ENCODE data around the gene FOXP1. TPM values are rescaled to one million over a fixed set of nuclear protein-coding genes. Genes with fewer than 3 reads are reported as not detected.

The FOXP1 gene
- total RNA-seq, 1 experiment from 2014 or later = 75.3 TPM

GRCh38 chr3:71432044-71432975, 151.2 kb downstream of the FOXP1 start:
- H4K20me1 ChIP-seq (ENCODE audit: control insufficient read depth, insufficient read depth, insufficient read length) = no peaks in the 10 kb centered on the region
- no peak overlapping the region for H2BK20ac ChIP-seq (ENCODE audit: low read depth, low read length, poor library complexity, severe bottlenecking)
- no peak overlapping the region for H3K18ac ChIP-seq (ENCODE audit: insufficient read length, low read depth, low read length)
- no peaks in the 10 kb centered on the region for H3K79me2 ChIP-seq (ENCODE audit: insufficient read depth, low read length)
- no peak overlapping the region for H2BK12ac ChIP-seq (ENCODE audit: insufficient read length, low read depth, low read length)
- WGBS (ENCODE audit: extremely low coverage, insufficient read length, low lambda C conversion rate) = no CpG with 5 or more reads among the region's 17 CpGs
- no peak overlapping the region for H3K9ac ChIP-seq (ENCODE audit: extremely low read depth, insufficient read length, low read length)
- H3K56ac ChIP-seq (ENCODE audit: insufficient read length, low read depth, low read length) = no peak overlapping the region
- no peak overlapping the region for H2AK5ac ChIP-seq (ENCODE audit: insufficient read length, low read length)
- Mint-ChIP-seq H3K27ac (peak overlapping the region in 2 of 3 experiments; percentile 37 to 72; a peak in 2 of 7 replicates), H3K4me3 (no peak overlapping the region), H3K36me3 (ENCODE audit: insufficient read depth in 1 of 3, low read depth in 3 of 3) (peaks cover 11 to 16% (median 11%) of the 10 kb centered on the region in 3 experiments), H3K27me3 (ENCODE audit: low read depth) (peaks cover 2% of the 10 kb centered on the region; the same call in 1 of the 2 replicates), H3K9me3 (peaks cover 12 to 14% of the 10 kb centered on the region in 2 experiments), H3K4me1 (peaks cover 30 to 41% of the 10 kb centered on the region in 2 experiments)
- no peak overlapping the region for H3K27ac ChIP-seq (ENCODE audit: insufficient read length, low read depth, low read length)
- no peak overlapping the region for H3K4ac ChIP-seq (ENCODE audit: low read depth, low read length)
- no peaks in the 10 kb centered on the region for H3K79me1 ChIP-seq (ENCODE audit: insufficient read depth, low read depth, low read length, poor library complexity, severe bottlenecking)
- H3K9me3 ChIP-seq (ENCODE audit: control insufficient read depth, low read depth, low read length) = no peaks in the 10 kb centered on the region
- H2BK120ac ChIP-seq (ENCODE audit: low read depth, low read length, poor library complexity, severe bottlenecking) = no peak overlapping the region
- no peaks in the 10 kb centered on the region for H3K27me3 ChIP-seq (ENCODE audit: insufficient read depth, low read length)
- H4K91ac ChIP-seq (ENCODE audit: insufficient read length, low read depth, low read length) = no peak overlapping the region
- no peak overlapping the region for H3K14ac ChIP-seq (ENCODE audit: insufficient read depth, low read length)
- no peak overlapping the region for H2BK5ac ChIP-seq (ENCODE audit: insufficient read length, low read length)
- no peak overlapping the region for H4K5ac ChIP-seq (ENCODE audit: insufficient read length, low read depth, low read length)
- H3T11ph ChIP-seq (ENCODE audit: low read length) = no peak overlapping the region
- no peak overlapping the region for H2AFZ ChIP-seq (ENCODE audit: low read length)
- no peaks in the 10 kb centered on the region; the same call in 1 of the 2 replicates for H3K4me1 ChIP-seq (ENCODE audit: insufficient read depth, low read length)
- H3K23ac ChIP-seq (ENCODE audit: insufficient read length, low read depth, low read length) = no peak overlapping the region
- H3K23me2 ChIP-seq (ENCODE audit: insufficient read length, low read depth, low read length, poor library complexity, severe bottlenecking) = no peaks in the 10 kb centered on the region
- TF ChIP-seq CTCF (conservative IDR thresholded peaks at IDR 0.05) = no peak
- DNase-seq = no peak
- H2BK15ac ChIP-seq (ENCODE audit: low read depth, low read length) = no peak overlapping the region
- H4K8ac ChIP-seq (replicated peaks; ENCODE audit: insufficient read length, low read depth, low read length) = no peak overlapping the region
- H3K4me2 ChIP-seq (ENCODE audit: insufficient read depth, insufficient read length, low read length) = no peak overlapping the region

All from H9 (cell line).